ENCODE results near the gene MLLT11. TPM values are rescaled to one million over a fixed set of nuclear protein-coding genes. Genes with fewer than 3 reads are reported as not detected.

The MLLT11 gene
- total and polyA plus RNA-seq, 11 donors: 4.8 to 54.1 (median 20.5) TPM

DNA sequence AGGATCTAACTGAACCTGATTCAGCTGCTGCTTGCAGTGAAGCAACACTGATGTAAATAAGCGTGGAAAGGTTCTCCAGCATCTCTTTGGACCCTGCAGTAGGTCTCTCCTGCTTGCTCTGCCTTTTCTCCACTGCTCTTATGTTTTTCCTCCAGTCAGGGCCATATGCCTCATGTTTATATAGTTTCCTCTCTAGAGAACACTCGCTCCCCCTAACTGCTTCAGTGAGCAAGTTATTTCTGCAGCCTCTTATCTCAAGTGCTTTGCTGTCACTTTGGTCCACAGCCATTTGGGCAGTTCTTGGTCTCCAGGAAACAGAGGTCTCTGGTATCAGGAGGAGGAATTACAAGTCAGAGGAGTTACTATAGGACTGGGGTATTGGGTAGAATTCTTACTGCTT lies 46.7 kb upstream of the MLLT11 start:
- Histone ChIP-seq H3K4me3 (peak overlapping the region in 1 of 12 donors; percentile 11), H3K27ac (peak overlapping the region; percentile 57 to 97 (median 84)), H3K4me1 (peaks cover 0 to 62% (median 39%) of the 10 kb centered on the region in 12 donors), H3K27me3 (no peaks in the 10 kb centered on the region), H3K9me3 (no peaks in the 10 kb centered on the region), H3K36me3 (peaks cover 0 to 23% (median 10%) of the 10 kb centered on the region in 9 donors)
- peak in 4 of 5 donors; percentile 52 to 65 (median 63) for DNase-seq
- 21 to 54% (median 37%) methylated on average over 2 of the region's 2 CpGs for WGBS, 4 donors
- peak; percentile 79 to 86 (median 80) for ATAC-seq
- intact Hi-C loops (cut with DNase I): no loop called here
- TF ChIP-seq POLR2A (IDR thresholded peaks at IDR 0.05): peak in 1 of 2 donors; percentile 43
- TF ChIP-seq, protein P1, sequence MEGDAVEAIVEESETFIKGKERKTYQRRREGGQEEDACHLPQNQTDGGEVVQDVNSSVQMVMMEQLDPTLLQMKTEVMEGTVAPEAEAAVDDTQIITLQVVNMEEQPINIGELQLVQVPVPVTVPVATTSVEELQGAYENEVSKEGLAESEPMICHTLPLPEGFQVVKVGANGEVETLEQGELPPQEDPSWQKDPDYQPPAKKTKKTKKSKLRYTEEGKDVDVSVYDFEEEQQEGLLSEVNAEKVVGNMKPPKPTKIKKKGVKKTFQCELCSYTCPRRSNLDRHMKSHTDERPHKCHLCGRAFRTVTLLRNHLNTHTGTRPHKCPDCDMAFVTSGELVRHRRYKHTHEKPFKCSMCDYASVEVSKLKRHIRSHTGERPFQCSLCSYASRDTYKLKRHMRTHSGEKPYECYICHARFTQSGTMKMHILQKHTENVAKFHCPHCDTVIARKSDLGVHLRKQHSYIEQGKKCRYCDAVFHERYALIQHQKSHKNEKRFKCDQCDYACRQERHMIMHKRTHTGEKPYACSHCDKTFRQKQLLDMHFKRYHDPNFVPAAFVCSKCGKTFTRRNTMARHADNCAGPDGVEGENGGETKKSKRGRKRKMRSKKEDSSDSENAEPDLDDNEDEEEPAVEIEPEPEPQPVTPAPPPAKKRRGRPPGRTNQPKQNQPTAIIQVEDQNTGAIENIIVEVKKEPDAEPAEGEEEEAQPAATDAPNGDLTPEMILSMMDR (IDR thresholded peaks at IDR 0.05): peak in 3 of 12 donors; percentile 11 to 17 (median 13)

DNA sequence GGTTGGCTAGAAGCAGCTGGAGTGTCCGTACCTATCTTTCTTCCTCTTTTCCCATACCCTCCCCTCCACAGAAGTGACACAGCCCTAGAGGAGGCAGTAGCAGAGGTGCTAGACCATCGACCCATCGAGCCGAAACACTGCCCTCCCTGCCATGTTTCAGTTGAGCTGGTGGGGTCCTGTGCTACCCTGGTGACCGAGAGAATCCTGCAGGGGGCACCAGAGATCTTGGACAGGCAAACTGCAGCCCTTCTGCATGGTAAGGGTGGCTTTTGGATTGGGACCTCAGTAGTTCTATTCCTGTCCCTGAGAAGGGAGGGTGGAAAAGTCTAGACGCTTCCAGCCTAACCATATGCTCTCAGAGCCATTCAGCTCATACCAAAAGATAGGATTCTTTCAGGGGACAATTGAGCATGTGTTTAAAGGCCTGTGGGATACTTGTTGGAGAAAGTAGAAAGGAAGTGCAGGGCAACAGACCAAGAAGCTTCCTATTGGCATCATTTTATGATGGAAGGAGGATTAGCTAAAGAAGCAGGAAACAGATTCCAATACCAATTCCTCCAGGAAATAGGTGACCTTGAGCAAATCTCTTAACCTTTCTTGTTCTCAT lies 35.6 kb upstream of the MLLT11 start:
- peak; percentile 85 to 90 (median 87) for DNase-seq
- Histone ChIP-seq H3K4me1 (peaks cover 0 to 30% (median 8%) of the 10 kb centered on the region in 12 donors), H3K27me3 (no peaks in the 10 kb centered on the region), H3K27ac (peak overlapping the region; percentile 37 to 87 (median 79)), H3K4me3 (no peak overlapping the region), H3K36me3 (peaks cover 0 to 78% (median 52%) of the 10 kb centered on the region in 9 donors), H3K9me3 (no peaks in the 10 kb centered on the region)
- intact Hi-C loops (cut with DNase I): loop anchor here in 8 of 10 donors (1.0 to 10.0 kb wide), 6 partner anchors 24 to 133 kb away; partner anchors contain the start of genes TNFAIP8L2 (in 7 of the 8), CDC42SE1 (in 3 of the 8), GABPB2 (in 1 of the 8) and SEMA6C (in 1 of the 8)
- ATAC-seq: peak; percentile 88 to 95 (median 90)
- WGBS, 4 donors: 17 to 27% (median 21%) methylated on average over 6 of the region's 6 CpGs
- TF ChIP-seq, protein P1 (IDR thresholded peaks at IDR 0.05): peak; percentile 63 to 84 (median 77)
- TF ChIP-seq POLR2A (IDR thresholded peaks at IDR 0.05): no peak

DNA sequence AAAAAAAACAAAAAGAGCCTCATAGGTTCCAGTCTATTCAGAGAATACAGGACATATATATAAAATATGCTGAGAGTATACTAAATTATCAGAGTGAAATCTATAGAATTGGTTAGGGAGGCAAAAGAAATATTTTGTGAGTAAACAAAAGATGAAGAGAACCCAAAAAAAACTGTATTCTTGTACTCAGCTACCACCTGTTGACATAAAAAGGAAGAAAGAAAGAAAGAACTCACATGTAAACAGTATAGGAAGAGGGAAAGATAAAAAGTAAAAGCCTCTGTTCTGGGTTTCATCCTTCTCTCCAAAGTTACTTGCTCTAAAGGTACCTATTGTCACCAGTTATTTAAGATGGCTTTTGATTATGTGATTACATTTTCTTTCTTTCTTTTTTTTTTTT lies 33.7 kb upstream of the MLLT11 start:
- Histone ChIP-seq H3K9me3 (no peaks in the 10 kb centered on the region), H3K4me1 (peaks cover 0 to 30% (median 8%) of the 10 kb centered on the region in 12 donors), H3K4me3 (no peak overlapping the region), H3K27me3 (no peaks in the 10 kb centered on the region), H3K36me3 (peaks cover 0 to 78% (median 55%) of the 10 kb centered on the region in 9 donors), H3K27ac (no peak overlapping the region)
- ATAC-seq (no peak), DNase-seq (no peak)
- TF ChIP-seq, protein P1 (IDR thresholded peaks at IDR 0.05): no peak
- no peak for TF ChIP-seq POLR2A (IDR thresholded peaks at IDR 0.05)
- intact Hi-C loops (cut with DNase I): loop anchor here in 5 of 10 donors (5.0 to 10.0 kb wide), 3 partner anchors 118 to 131 kb away; partner anchors contain the start of genes TNFAIP8L2 (in 4 of the 5) and SEMA6C (in 1 of the 5)

DNA sequence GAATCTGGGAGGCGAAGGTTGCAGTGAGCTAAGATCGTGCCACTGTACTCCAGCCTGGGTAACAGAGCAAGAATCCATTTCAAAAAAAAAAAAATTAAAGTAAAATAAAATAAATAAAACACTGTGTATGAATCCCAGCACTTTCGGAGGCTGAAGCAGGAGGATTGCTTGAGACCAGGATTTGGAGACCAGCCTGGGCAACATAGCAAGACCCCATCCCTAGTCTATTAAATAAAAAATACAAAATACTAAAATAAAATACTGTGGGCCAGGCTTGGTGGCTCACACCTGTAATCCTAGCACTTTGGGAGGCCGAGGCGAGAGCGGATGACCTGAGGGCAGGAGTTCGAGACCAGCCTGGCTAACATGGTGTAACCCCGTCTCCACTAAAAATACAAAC lies 28.0 kb upstream of the MLLT11 start:
- TF ChIP-seq, protein P1 (IDR thresholded peaks at IDR 0.05): no peak
- no peak for TF ChIP-seq POLR2A (IDR thresholded peaks at IDR 0.05)
- no peak for ATAC-seq
- Histone ChIP-seq H3K27me3 (no peaks in the 10 kb centered on the region), H3K9me3 (no peaks in the 10 kb centered on the region), H3K4me3 (no peak overlapping the region), H3K4me1 (peaks cover 0 to 11% (median 0%) of the 10 kb centered on the region in 12 donors), H3K36me3 (peaks cover 0 to 83% (median 72%) of the 10 kb centered on the region in 9 donors), H3K27ac (no peak overlapping the region)
- no peak for DNase-seq
- intact Hi-C loops (cut with DNase I): no loop called here
- WGBS, 4 donors: 97 to 99% (median 98%) methylated on average over 8 of the region's 8 CpGs

Data from heart left ventricle (tissue), 16 donors.